GM12891 (cell line): ENCODE measurements around the gene JAKMIP3.
"Not testable (repeated sequence)": the region's sequence is repeated elsewhere in the genome, so short reads cannot be mapped to it uniquely, and the experiment has no call there.

ENCODE experiments used
- DNase-seq: peaks from one replicate; pipeline ENCODE4 v3.0.0; 2011; ENCODE audit warnings: low spot score; ENCODE audit not compliant: insufficient read length
- FAIRE-seq: peaks from 2 replicates; lab custom pipeline; 2011; peaks lifted over from hg19 to GRCh38; lab: Jason Lieb, UNC
- PAX5 ChIP-seq: IDR thresholded peaks from 2 replicates; pipeline ENCODE4 v1.6.1; 2011; ENCODE audit warnings: low read length, moderate library complexity, mild to moderate bottlenecking; ENCODE audit not compliant: insufficient read depth, severe bottlenecking
- POLR2A ChIP-seq: IDR thresholded peaks from 2 replicates; pipeline ENCODE4 v1.6.1; 2011; ENCODE audit warnings: low read depth, low read length, control low read depth
- POLR2AphosphoS5 ChIP-seq: IDR thresholded peaks from 2 replicates; pipeline ENCODE4 v1.6.1; 2011; ENCODE audit warnings: low read depth, low read length, control low read depth
- POU2F2 ChIP-seq: IDR thresholded peaks from 2 replicates; pipeline ENCODE4 v1.6.1; 2011; ENCODE audit warnings: low read depth, mild to moderate bottlenecking, control low read depth, low read length, moderate library complexity
- SPI1 ChIP-seq: IDR thresholded peaks from 2 replicates; pipeline ENCODE4 v1.6.1; 2011; ENCODE audit warnings: low read depth, low read length, control low read depth
- TAF1 ChIP-seq: IDR thresholded peaks from 2 replicates; pipeline ENCODE4 v1.6.1; 2011; ENCODE audit warnings: low read depth, low read length, control low read depth

The JAKMIP3 gene

GRCh38 chr10:132069122-132069848 lies 3.5 kb downstream of the JAKMIP3 start:
- TF ChIP-seq PAX5: no peak
- TF ChIP-seq TAF1: no peak
- TF ChIP-seq POLR2AphosphoS5: no peak
- no peak for TF ChIP-seq POLR2A
- TF ChIP-seq POU2F2: no peak
- no peak for TF ChIP-seq SPI1
- DNase-seq: no peak
- FAIRE-seq: no peak

DNA sequence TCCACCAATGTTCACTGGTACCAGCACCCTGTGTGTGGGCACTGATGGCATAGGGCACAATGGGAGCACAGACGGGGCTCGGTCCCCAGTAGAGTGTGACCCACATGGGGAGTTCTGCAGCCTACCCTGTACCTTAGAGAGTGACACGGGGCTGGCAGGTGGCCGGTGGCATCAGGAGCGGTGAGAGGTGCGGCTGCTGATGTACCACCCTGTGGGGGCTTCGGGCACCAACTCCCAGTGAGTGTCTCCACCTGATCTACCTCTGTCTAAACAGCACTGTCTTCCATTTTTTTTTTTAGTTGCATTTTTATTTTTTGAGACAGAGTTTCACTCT lies 4.1 kb downstream of the JAKMIP3 start:
- DNase-seq (no peak), FAIRE-seq (no peak)
- TF ChIP-seq POU2F2: no peak
- TF ChIP-seq SPI1: no peak

DNA sequence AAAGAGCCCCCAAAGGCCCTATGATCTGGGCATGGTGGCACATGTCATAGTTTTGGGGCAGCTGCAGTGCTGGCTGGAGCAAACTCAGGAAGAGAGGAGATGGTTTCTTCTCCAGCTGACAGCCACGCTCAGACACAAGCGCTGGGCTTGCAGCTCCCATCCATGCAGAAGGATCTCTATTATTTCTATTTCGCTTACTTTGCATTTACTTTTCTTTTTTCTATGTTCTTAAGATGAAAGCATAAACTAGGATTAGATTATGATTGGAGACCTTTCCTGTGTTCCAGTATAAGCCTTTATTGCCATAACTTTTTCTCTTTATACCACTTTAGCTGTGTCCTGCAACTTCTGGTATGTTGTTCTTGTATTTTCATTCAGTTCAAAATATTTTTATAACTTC lies 5.0 kb downstream of the JAKMIP3 start:
- FAIRE-seq: no peak
- no peak for TF ChIP-seq POU2F2
- no peak for TF ChIP-seq SPI1
- TF ChIP-seq POLR2A: no peak
- no peak for TF ChIP-seq POLR2AphosphoS5
- TF ChIP-seq TAF1: no peak
- TF ChIP-seq PAX5: no peak
- no peak for DNase-seq

DNA sequence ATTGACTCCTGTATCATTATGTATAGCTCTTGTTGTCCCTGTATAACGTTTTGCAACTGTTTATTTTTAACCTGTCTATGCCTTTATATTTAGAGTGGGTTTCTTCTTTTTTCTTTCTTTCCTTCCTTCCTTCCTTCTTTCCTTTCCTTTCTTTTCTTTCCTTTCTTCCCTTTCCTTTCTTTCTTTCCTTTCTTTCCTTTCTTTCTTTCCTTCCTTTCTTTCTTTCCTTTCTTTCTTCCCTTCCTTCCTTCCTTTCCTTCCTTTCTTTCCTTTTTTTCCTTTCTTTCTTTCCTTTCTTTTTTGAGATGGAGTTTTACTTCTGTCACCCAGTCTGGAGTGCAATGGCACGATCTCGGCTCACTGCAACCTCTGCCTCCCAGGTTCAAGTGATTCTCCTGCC lies 5.9 kb downstream of the JAKMIP3 start:
- TF ChIP-seq TAF1: no peak
- TF ChIP-seq SPI1: no peak
- no peak for TF ChIP-seq POU2F2
- no peak for TF ChIP-seq PAX5
- no peak for TF ChIP-seq POLR2A
- no peak for TF ChIP-seq POLR2AphosphoS5
- DNase-seq (no peak), FAIRE-seq (no peak)

- DNase-seq: no peak
- TF ChIP-seq POLR2A: no peak
- no peak for TF ChIP-seq PAX5
- TF ChIP-seq POLR2AphosphoS5: no peak
- TF ChIP-seq SPI1: no peak
- no peak for TF ChIP-seq POU2F2
- TF ChIP-seq TAF1: no peak
- no peak for FAIRE-seq
Observed at GRCh38 chr10:132075909-132076577, 10.3 kb downstream of the JAKMIP3 start.

DNA sequence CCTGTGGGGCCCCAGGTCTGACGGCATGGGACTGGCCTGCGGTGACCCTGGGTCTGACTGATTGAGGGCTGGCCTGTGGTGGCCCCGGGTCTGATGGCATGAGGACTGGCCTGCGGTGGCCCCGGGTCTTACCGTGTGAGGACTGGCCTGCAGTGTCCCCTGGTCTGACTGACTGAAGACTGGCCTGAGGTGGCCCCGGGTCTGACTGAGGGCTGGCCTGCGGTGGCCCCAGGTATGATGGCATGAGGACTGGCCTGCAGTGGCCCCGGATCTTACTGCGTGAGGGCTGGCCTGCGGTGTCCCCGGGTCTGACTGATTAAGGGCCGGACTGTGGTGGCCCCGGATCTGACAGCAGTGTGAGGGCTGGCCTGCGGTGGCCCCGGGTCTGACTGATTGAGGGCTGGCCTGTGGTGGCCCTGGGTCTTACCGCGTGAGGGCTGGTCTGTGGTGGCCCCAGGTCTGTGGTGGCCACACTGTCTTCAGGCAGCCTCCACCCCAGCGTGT lies 10.9 kb downstream of the JAKMIP3 start:
- no peak for TF ChIP-seq PAX5
- TF ChIP-seq SPI1: no peak
- no peak for TF ChIP-seq TAF1
- DNase-seq: no peak
- FAIRE-seq: no peak

GRCh38 chr10:132077091-132077490 lies 11.3 kb downstream of the JAKMIP3 start:
- no peak for FAIRE-seq
- no peak for DNase-seq
- TF ChIP-seq TAF1 (no peak), POLR2AphosphoS5 (no peak), POLR2A (no peak), POU2F2 (no peak), SPI1 (no peak), PAX5 (no peak)

DNA sequence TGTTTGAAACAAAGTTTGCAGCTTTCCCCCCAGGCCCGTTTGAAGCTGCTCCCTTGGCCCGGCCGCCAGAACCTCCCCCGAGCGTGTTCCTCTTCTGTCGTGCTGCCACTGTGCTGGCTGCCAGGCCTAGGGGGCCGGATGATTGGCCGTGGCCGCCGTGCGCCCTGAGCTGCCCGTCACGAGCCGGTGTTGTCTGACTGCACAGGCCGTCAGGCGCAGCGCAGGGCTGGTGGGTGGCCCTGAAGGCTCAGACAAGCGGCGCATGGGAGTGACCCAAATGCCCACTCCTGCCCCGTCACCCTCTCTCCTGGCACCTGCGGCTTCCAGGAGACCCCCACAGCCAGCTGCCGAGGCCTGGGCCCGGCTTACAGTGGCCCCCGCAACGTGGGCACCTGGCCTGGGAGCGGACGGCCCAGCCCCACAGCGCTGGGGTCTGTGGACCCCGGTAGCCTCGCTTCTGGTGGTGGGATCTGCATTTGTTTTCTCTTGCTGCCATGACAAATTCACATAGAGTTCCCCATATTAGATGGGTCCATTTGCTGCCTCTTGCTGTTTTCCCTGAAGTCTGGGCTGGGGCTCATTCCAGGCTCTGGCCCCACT lies 13.1 kb downstream of the JAKMIP3 start:
- DNase-seq (no peak), FAIRE-seq (no peak)
- TF ChIP-seq SPI1: no peak
- no peak for TF ChIP-seq POLR2AphosphoS5
- no peak for TF ChIP-seq TAF1
- no peak for TF ChIP-seq POLR2A
- no peak for TF ChIP-seq PAX5
- no peak for TF ChIP-seq POU2F2

- not testable (repeated sequence) for DNase-seq, FAIRE-seq
Observed at GRCh38 chr10:132084384-132084783, 18.6 kb downstream of the JAKMIP3 start.

- DNase-seq, FAIRE-seq: not testable (repeated sequence)
Observed at GRCh38 chr10:132093236-132093635, 27.5 kb downstream of the JAKMIP3 start.
